HepG2 (cell line): ENCODE data around the gene TARDBP. TPM values are rescaled to one million over a fixed set of nuclear protein-coding genes. Genes with fewer than 3 reads are reported as not detected.

Experiments
- ATF1 ChIP-seq: IDR thresholded peaks from 2 replicates; pipeline ENCODE4 v1.6.1; 2016; ENCODE audit warnings: mild to moderate bottlenecking, control low read depth
- CC2D1A ChIP-seq: sonication (generic); formaldehyde crosslinking; IDR thresholded peaks from 2 replicates; pipeline ENCODE4 v1.8.1; 2023; ENCODE audit warnings: mild to moderate bottlenecking, missing genetic modification reagents
- CCDC6 ChIP-seq: sonication (generic); formaldehyde crosslinking; IDR thresholded peaks from 2 replicates; pipeline ENCODE4 v1.8.1; 2022; ENCODE audit warnings: mild to moderate bottlenecking, missing genetic modification reagents, moderate library complexity
- CREB1 ChIP-seq, 2 experiments: fragments of 450-650 bp in 1 of 2; IDR thresholded peaks; 2 replicates each; pipeline ENCODE4 v1.6.1; 2016 to 2017; ENCODE audit warnings: control low read depth in 1 of 2, mild to moderate bottlenecking in 1 of 2, missing compliant biosample characterization in 1 of 2, missing genetic modification characterization in 1 of 2
- ERF ChIP-seq: IDR thresholded peaks from 2 replicates; pipeline ENCODE4 v1.6.1; 2018; ENCODE audit warnings: missing biosample characterization, missing genetic modification reagents
- GTF2F1 ChIP-seq: fragments of 150-350 bp; IDR thresholded peaks from 2 replicates; pipeline ENCODE4 v1.6.1; 2014; ENCODE audit warnings: low read length
- HMGA1 ChIP-seq: sonication (generic); formaldehyde crosslinking; conservative IDR thresholded peaks from 2 replicates; pipeline ENCODE4 v1.4.0; 2020; ENCODE audit warnings: missing genetic modification reagents
- HNRNPLL ChIP-seq: fragments of 200-400 bp; formaldehyde crosslinking; IDR thresholded peaks from 2 replicates; pipeline ENCODE4 v1.6.1; 2017; ENCODE audit warnings: mild to moderate bottlenecking, low read depth, low read length; ENCODE audit not compliant: poor library complexity, severe bottlenecking
- HOXA3 ChIP-seq: sonication (generic); formaldehyde crosslinking; IDR thresholded peaks from 2 replicates; pipeline ENCODE4 v1.5.0; 2020; ENCODE audit warnings: missing genetic modification reagents
- ISX ChIP-seq: sonication (generic); formaldehyde crosslinking; conservative IDR thresholded peaks from 2 replicates; pipeline ENCODE4 v1.5.0; 2020; ENCODE audit warnings: missing genetic modification reagents
- MTF1 ChIP-seq: sonication (generic); formaldehyde crosslinking; IDR thresholded peaks from 2 replicates; pipeline ENCODE4 v1.5.0; 2020; ENCODE audit warnings: missing genetic modification reagents
- NCOR1 ChIP-seq: fragments of 200-600 bp; sonication (generic); IDR thresholded peaks from 2 replicates; pipeline ENCODE4 v1.7.0; 2017; ENCODE audit warnings: antibody characterized with exemption, low read length, borderline replicate concordance
- NFE2 ChIP-seq: sonication (generic); formaldehyde crosslinking; IDR thresholded peaks from 2 replicates; pipeline ENCODE4 v1.4.0; 2020; ENCODE audit warnings: missing genetic modification reagents
- REXO4 ChIP-seq: sonication (generic); formaldehyde crosslinking; IDR thresholded peaks from 2 replicates; pipeline ENCODE4 v1.8.0; 2022; ENCODE audit warnings: missing genetic modification reagents, mild to moderate bottlenecking, borderline replicate concordance
- SALL1 ChIP-seq: sonication (generic); formaldehyde crosslinking; IDR thresholded peaks from 2 replicates; pipeline ENCODE4 v1.8.0; 2022; ENCODE audit warnings: mild to moderate bottlenecking, missing genetic modification reagents
- SMAD9 ChIP-seq: sonication (generic); formaldehyde crosslinking; IDR thresholded peaks from 2 replicates; pipeline ENCODE4 v1.5.1; 2020; ENCODE audit warnings: mild to moderate bottlenecking, missing genetic modification reagents
- STAG1 ChIP-seq: sonication (generic); formaldehyde crosslinking; IDR thresholded peaks from 2 replicates; pipeline ENCODE4 v1.4.0; 2020; ENCODE audit warnings: missing genetic modification reagents
- STAT5B ChIP-seq: sonication (generic); formaldehyde crosslinking; IDR thresholded peaks from 2 replicates; pipeline ENCODE4 v1.4.0; 2020; ENCODE audit warnings: missing genetic modification reagents
- ZNF282 ChIP-seq: fragments of 450-650 bp; IDR thresholded peaks from 2 replicates; pipeline ENCODE4 v1.6.1; 2018; ENCODE audit not compliant: partially characterized antibody
- ZNF331 ChIP-seq: sonication (generic); formaldehyde crosslinking; IDR thresholded peaks from 2 replicates; pipeline ENCODE4 v1.4.0; 2020; ENCODE audit warnings: missing genetic modification reagents
- ZNF33B ChIP-seq: sonication (generic); formaldehyde crosslinking; IDR thresholded peaks from 2 replicates; pipeline ENCODE4 v1.5.1; 2020; ENCODE audit warnings: mild to moderate bottlenecking, missing genetic modification reagents
- ZNF547 ChIP-seq: sonication (generic); formaldehyde crosslinking; IDR thresholded peaks from 2 replicates; pipeline ENCODE4 v1.5.1; 2020; ENCODE audit warnings: mild to moderate bottlenecking, missing genetic modification reagents
- ZNF567 ChIP-seq: sonication (generic); formaldehyde crosslinking; IDR thresholded peaks from 2 replicates; pipeline ENCODE4 v1.8.1; 2023; ENCODE audit warnings: mild to moderate bottlenecking, missing genetic modification reagents, borderline replicate concordance
- ZNF737 ChIP-seq: sonication (generic); formaldehyde crosslinking; IDR thresholded peaks from 2 replicates; pipeline ENCODE4 v1.5.0; 2020; ENCODE audit warnings: missing genetic modification reagents, mild to moderate bottlenecking, borderline replicate concordance
- polyA plus RNA-seq, 8 experiments: library from polyadenylated mRNA; depleted of rRNA in 3 of 8; stranded (reverse) in 7 of 8; unstranded in 1 of 8; fragments of >200 nt; fragmentation: Illumina TruSeq in 4 of 8; extraction: Trizol in 4 of 8; gene quantifications; 2 replicates each; pipeline versions ENCODE4 v1.2.1 to v1.2.3, GENCODE V29; 2011 to 2016; ENCODE audit warnings: low read depth in 4 of 8, missing spikeins in 1 of 8, mixed read lengths in 1 of 8; ENCODE audit not compliant: insufficient read depth in 1 of 8
- total RNA-seq, 5 experiments: library from RNA; depleted of rRNA; stranded (reverse); fragments of >200 nt; fragmentation: Illumina TruSeq; extraction: Trizol; gene quantifications; 2 replicates each; pipeline ENCODE4 v1.2.3, GENCODE V29; 2016; ENCODE audit warnings: low read depth in 1 of 5
- TF ChIP-seq, protein P1 (sequence below): sonication (generic); formaldehyde crosslinking; IDR thresholded peaks from 2 replicates; pipeline ENCODE4 v1.9.0; 2022; ENCODE audit warnings: low read depth, missing genetic modification reagents
- TF ChIP-seq, protein P2 (sequence below): sonication (generic); formaldehyde crosslinking; IDR thresholded peaks from 2 replicates; pipeline ENCODE4 v1.5.0; 2020; ENCODE audit warnings: mild to moderate bottlenecking, missing genetic modification reagents
- TF ChIP-seq, protein P3 (sequence below): sonication (generic); formaldehyde crosslinking; IDR thresholded peaks from 2 replicates; pipeline ENCODE4 v1.4.0; 2020; ENCODE audit warnings: mild to moderate bottlenecking, missing genetic modification reagents, borderline replicate concordance
- TF ChIP-seq, protein P4 (sequence below): sonication (generic); formaldehyde crosslinking; IDR thresholded peaks from 2 replicates; pipeline ENCODE4 v1.5.1; 2020; ENCODE audit warnings: missing genetic modification reagents, mild to moderate bottlenecking, borderline replicate concordance

The TARDBP gene
- total and polyA plus RNA-seq, 2 of the 13 experiments (the other 11 are each of a cell fraction or from before 2014, with no cell fraction given): 62.4 to 93.0 TPM

DNA sequence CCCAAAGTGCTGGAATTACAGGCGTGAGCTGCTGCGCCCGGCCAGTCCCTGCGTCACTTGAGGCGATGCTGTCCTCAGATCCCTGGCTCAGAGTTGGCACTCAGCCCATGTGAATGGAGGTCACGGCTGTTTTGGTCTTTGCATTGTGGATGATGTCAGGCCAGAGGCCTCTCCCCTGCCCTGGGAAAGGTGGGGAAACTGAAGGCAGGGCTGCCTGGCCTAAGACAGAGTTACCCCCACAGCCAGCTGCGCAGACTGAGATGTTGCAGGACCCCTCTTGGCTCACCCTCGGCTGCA, 33.8 kb downstream of the TARDBP start (continued):
- peak; percentile 55 for TF ChIP-seq HOXA3
- TF ChIP-seq HMGA1: no peak
- TF ChIP-seq ZNF567: no peak
- TF ChIP-seq ZNF737: no peak
- TF ChIP-seq NFE2 (CRISPR knock-in tag): no peak
- no peak for TF ChIP-seq NCOR1
- no peak for TF ChIP-seq CC2D1A (CRISPR knock-in tag)
- no peak for TF ChIP-seq ZNF282
- TF ChIP-seq REXO4 (CRISPR knock-in tag): no peak
- TF ChIP-seq ERF: 0 out of 2 replicates have a peak, but pooled peaks have one; percentile 7
- TF ChIP-seq, protein P1, sequence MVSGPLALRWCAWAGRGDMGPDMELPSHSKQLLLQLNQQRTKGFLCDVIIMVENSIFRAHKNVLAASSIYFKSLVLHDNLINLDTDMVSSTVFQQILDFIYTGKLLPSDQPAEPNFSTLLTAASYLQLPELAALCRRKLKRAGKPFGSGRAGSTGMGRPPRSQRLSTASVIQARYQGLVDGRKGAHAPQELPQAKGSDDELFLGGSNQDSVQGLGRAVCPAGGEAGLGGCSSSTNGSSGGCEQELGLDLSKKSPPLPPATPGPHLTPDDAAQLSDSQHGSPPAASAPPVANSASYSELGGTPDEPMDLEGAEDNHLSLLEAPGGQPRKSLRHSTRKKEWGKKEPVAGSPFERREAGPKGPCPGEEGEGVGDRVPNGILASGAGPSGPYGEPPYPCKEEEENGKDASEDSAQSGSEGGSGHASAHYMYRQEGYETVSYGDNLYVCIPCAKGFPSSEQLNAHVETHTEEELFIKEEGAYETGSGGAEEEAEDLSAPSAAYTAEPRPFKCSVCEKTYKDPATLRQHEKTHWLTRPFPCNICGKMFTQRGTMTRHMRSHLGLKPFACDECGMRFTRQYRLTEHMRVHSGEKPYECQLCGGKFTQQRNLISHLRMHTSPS: no peak
- no peak for TF ChIP-seq ZNF331
- TF ChIP-seq HNRNPLL: no peak
- no peak for TF ChIP-seq MTF1 (CRISPR knock-in tag)
- TF ChIP-seq ATF1 (CRISPR knock-in tag): no peak
- no peak for TF ChIP-seq ISX (CRISPR knock-in tag)
- TF ChIP-seq CCDC6 (CRISPR knock-in tag): no peak
- TF ChIP-seq ZNF547: no peak
- TF ChIP-seq, protein P2, sequence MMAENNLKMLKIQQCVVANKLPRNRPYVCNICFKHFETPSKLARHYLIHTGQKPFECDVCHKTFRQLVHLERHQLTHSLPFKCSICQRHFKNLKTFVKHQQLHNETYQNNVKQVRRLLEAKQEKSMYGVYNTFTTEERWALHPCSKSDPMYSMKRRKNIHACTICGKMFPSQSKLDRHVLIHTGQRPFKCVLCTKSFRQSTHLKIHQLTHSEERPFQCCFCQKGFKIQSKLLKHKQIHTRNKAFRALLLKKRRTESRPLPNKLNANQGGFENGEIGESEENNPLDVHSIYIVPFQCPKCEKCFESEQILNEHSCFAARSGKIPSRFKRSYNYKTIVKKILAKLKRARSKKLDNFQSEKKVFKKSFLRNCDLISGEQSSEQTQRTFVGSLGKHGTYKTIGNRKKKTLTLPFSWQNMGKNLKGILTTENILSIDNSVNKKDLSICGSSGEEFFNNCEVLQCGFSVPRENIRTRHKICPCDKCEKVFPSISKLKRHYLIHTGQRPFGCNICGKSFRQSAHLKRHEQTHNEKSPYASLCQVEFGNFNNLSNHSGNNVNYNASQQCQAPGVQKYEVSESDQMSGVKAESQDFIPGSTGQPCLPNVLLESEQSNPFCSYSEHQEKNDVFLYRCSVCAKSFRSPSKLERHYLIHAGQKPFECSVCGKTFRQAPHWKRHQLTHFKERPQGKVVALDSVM (CRISPR knock-in tag): peak; percentile 17
- TF ChIP-seq, protein P3, sequence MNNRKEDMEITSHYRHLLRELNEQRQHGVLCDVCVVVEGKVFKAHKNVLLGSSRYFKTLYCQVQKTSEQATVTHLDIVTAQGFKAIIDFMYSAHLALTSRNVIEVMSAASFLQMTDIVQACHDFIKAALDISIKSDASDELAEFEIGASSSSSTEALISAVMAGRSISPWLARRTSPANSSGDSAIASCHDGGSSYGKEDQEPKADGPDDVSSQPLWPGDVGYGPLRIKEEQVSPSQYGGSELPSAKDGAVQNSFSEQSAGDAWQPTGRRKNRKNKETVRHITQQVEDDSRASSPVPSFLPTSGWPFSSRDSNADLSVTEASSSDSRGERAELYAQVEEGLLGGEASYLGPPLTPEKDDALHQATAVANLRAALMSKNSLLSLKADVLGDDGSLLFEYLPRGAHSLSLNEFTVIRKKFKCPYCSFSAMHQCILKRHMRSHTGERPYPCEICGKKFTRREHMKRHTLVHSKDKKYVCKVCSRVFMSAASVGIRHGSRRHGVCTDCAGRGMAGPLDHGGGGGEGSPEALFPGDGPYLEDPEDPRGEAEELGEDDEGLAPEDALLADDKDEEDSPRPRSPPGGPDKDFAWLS (CRISPR knock-in tag): no peak
- no peak for TF ChIP-seq CREB1 (IDR thresholded peaks at IDR 0.05)
- TF ChIP-seq CREB1 (CRISPR knock-in tag; IDR thresholded peaks at IDR 0.05): peak; percentile 67; the same call in 1 of the 2 replicates
- TF ChIP-seq ZNF33B (CRISPR knock-in tag): no peak
- no peak for TF ChIP-seq GTF2F1
- no peak for TF ChIP-seq STAG1
- no peak for TF ChIP-seq SMAD9
- TF ChIP-seq STAT5B (CRISPR knock-in tag): no peak
- TF ChIP-seq SALL1 (CRISPR knock-in tag): peak; percentile 11; the same call in 1 of the 2 replicates
- TF ChIP-seq, protein P4, sequence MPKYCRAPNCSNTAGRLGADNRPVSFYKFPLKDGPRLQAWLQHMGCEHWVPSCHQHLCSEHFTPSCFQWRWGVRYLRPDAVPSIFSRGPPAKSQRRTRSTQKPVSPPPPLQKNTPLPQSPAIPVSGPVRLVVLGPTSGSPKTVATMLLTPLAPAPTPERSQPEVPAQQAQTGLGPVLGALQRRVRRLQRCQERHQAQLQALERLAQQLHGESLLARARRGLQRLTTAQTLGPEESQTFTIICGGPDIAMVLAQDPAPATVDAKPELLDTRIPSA: no peak
